COLO668 (cell line): ENCODE data around the gene BMPR2.
A peak's percentile ranks its signal among the peaks of the same experiment; 100 is the strongest.
"Not testable (repeated sequence)": the region's sequence is repeated elsewhere in the genome, so short reads cannot be mapped to it uniquely, and the experiment has no call there.

Experiments used
- DNase-seq: peaks from one replicate; lab custom pipeline; 2025; ENCODE audit not compliant: unreplicated experiment; lab: John Stamatoyannopoulos, UW

Gene BMPR2

GRCh38 chr2:202444000-202444399 lies 67.9 kb downstream of the BMPR2 start:
- no peak for DNase-seq

GRCh38 chr2:202449344-202449743 lies 73.2 kb downstream of the BMPR2 start:
- DNase-seq, result no peak

- DNase-seq, result no peak
Measured at GRCh38 chr2:202450785-202451184, 74.7 kb downstream of the BMPR2 start.

- no peak for DNase-seq
Measured at GRCh38 chr2:202452744-202453143, 76.6 kb downstream of the BMPR2 start.

- no peak for DNase-seq
Measured at GRCh38 chr2:202454536-202454935, 78.4 kb downstream of the BMPR2 start.

- DNase-seq, result no peak
Measured at GRCh38 chr2:202455114-202455513, 79.0 kb downstream of the BMPR2 start.

GRCh38 chr2:202460119-202460518 lies 84.0 kb downstream of the BMPR2 start:
- no peak for DNase-seq

GRCh38 chr2:202479090-202479489 lies 103.0 kb downstream of the BMPR2 start:
- no peak for DNase-seq

- no peak for DNase-seq
Measured at GRCh38 chr2:202479610-202480009, 103.5 kb downstream of the BMPR2 start.

- DNase-seq, result no peak
Measured at GRCh38 chr2:202486351-202486750, 110.2 kb downstream of the BMPR2 start.

- no peak for DNase-seq
Measured at GRCh38 chr2:202488671-202489070, 112.5 kb downstream of the BMPR2 start.

- no peak for DNase-seq
Measured at GRCh38 chr2:202490479-202490878, 114.4 kb downstream of the BMPR2 start.

GRCh38 chr2:202491514-202491913 lies 115.4 kb downstream of the BMPR2 start:
- DNase-seq, result no peak

- DNase-seq, result peak; percentile 45
Measured at GRCh38 chr2:202494300-202495229, 118.4 kb downstream of the BMPR2 start.

- no peak for DNase-seq
Measured at GRCh38 chr2:202495230-202495604, 119.1 kb downstream of the BMPR2 start.

GRCh38 chr2:202496835-202497472 lies 120.8 kb downstream of the BMPR2 start:
- not testable (repeated sequence) for DNase-seq

GRCh38 chr2:202497473-202497866 lies 121.3 kb downstream of the BMPR2 start:
- DNase-seq, result not testable (repeated sequence)

GRCh38 chr2:202499841-202500240 lies 123.7 kb downstream of the BMPR2 start:
- not testable (repeated sequence) for DNase-seq

GRCh38 chr2:202503276-202503675 lies 127.1 kb downstream of the BMPR2 start:
- DNase-seq, result not testable (repeated sequence)

GRCh38 chr2:202508686-202509085 lies 132.6 kb downstream of the BMPR2 start:
- no peak for DNase-seq

GRCh38 chr2:202510911-202511310 lies 134.8 kb downstream of the BMPR2 start:
- no peak for DNase-seq

GRCh38 chr2:202512176-202512575 lies 136.0 kb downstream of the BMPR2 start:
- DNase-seq, result no peak
